COLO829 (cell line): ENCODE results near the gene RAB7B.

Experiments
- DNase-seq: peaks from one replicate; pipeline ENCODE4 v3.0.0; 2012; ENCODE audit warnings: low spot score

Gene RAB7B

GRCh38 chr1:205948886-205949285, 54.3 kb downstream of the RAB7B start:
- DNase-seq, result no peak

- no peak for DNase-seq
Measured at GRCh38 chr1:205948039-205948438, 55.2 kb downstream of the RAB7B start.

- no peak for DNase-seq
Measured at GRCh38 chr1:205947024-205947423, 56.2 kb downstream of the RAB7B start.

- DNase-seq, result peak; percentile 17
Measured at GRCh38 chr1:205945069-205945468, 58.1 kb downstream of the RAB7B start.

DNA sequence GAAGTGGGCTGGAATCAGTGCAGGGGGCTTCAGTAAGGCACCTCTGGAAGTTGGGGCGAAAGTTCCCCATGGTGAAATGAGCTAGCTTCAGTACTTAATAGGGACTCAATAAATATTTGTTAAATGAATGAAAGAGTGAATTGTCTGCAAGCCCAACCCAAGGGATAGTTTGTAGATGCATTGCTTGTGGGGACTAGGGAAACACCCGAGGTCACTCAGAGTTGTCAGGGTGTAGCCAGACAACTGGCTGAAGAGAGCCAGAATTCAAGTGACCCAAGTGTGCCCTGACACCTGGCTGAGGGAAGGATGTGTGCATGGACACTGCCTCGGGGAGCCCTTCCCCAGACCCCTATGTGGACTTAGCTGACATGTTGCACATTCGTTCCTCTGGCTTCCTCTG, 58.7 kb downstream of the RAB7B start:
- DNase-seq, result no peak

DNA sequence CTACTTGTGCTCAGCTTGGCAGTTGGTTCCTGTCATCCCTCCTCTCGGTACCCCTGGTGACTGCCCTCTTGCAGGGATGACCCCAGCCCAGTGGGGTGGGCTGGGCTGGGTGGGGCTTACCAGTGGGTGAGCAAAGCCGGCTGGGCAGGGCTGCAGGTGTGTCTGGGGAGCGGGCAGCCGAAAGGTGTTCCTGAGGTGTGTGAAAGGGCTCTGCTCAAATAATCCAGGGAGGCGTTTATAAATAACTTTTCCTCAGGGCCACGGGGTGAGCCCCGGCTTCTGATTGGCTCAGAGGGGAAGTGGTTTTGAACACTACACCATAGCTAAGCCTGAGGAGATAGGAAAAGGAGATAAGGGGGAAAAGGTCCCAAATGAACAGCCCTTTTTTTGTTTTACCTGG, 60.0 kb downstream of the RAB7B start, which contains the start of gene SLC26A9:
TSS of gene SLC26A9 (minus strand) at position 212 of the 400 bp plus-strand sequence. CDS start 7,636 bp downstream, outside the sequence.
- DNase-seq, result no peak

- DNase-seq, result no peak
Measured at GRCh38 chr1:205942631-205943159, 60.5 kb downstream of the RAB7B start.

DNA sequence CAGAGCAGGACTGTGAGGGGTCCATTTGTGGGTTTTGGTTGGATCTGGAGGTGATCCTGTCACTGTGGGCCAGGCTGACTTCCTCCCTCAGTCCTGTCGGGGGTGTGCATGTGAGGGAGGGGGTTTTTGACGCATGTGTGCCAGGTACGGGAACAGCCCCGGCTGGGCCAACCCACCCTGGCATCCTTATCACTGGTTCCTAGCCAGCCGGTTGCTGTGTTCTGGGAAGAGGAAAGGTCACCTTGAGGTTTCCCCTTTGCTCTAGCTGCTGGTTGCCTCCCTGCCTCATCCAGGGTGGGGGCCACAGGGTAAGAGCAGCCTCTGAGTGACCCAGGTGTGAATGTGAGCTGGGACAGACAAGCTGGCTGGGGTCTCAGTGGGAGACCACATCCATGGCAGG, 62.5 kb downstream of the RAB7B start:
- DNase-seq, result no peak

- DNase-seq, result peak; percentile 28
Measured at GRCh38 chr1:205939690-205940330, 63.4 kb downstream of the RAB7B start.

DNA sequence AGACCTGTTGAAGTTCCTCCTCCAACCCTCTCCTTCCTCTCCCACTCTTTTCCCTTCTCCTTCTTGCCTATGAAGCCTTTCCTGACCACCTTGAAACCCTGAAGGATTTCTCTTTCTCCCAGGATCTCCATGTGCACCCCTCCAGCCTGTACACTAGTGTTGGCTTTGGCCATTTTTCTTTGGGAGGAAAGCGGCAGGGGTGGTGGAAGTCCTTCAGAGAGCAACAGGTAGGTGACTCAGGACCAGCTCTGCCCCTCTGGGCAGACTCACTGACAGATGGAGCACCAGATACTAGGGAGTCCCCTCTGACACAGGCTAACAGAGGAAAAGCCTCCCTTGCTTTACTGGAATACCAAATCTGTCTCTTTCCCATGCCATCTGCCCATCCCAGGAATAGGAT, 64.5 kb downstream of the RAB7B start:
- no peak for DNase-seq

GRCh38 chr1:205936846-205937586, 66.2 kb downstream of the RAB7B start:
- DNase-seq, result no peak

- DNase-seq, result no peak
Measured at GRCh38 chr1:205936311-205936710, 66.9 kb downstream of the RAB7B start.

- no peak for DNase-seq
Measured at GRCh38 chr1:205935869-205936268, 67.3 kb downstream of the RAB7B start.

GRCh38 chr1:205934788-205935187, 68.4 kb downstream of the RAB7B start:
- DNase-seq, result no peak

DNA sequence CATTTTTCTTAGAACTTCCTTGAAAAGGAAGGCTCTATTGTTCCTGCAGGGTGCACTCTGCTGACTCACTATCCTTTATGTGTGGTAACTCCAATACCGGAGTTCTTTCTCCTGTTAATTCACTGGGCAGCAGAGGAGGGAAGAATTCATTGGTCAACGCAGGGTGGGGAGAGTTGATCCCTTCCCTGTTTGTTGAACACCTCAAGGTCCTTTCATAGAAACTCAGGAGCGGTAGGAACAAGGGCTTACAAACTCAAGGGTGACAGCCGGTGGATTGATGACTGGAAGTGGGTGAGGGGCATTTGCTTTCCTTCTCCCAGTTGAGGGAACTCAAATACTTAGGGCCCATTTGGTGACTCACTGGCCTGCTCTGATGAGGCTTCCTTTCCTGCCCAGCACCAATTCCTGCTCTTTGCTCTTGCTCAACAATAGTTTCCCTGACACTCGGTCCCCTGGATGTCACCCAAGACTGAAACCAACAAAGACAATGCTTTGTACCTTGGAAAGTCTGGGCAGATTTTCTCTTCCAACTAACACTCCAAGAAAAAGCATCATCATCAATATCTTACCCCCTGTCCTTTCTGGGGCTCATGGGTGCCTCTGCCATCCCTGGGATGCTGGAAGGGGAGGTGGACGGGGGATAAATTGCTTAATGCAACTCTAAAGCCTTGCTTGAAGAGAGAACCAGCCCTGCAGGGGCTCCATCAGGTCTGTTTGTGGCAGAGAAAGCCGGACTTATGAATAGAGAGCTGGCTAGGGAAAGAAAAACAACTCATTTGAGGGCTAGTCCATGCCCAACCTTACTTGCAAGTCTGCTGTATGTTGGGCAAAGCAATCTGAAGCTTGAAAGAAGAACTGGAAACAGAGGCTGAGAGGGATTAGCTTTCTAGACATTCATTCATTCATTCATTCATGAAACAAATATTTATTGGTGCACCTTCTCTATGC, 69.2 kb downstream of the RAB7B start:
- DNase-seq, result peak; percentile 78

DNA sequence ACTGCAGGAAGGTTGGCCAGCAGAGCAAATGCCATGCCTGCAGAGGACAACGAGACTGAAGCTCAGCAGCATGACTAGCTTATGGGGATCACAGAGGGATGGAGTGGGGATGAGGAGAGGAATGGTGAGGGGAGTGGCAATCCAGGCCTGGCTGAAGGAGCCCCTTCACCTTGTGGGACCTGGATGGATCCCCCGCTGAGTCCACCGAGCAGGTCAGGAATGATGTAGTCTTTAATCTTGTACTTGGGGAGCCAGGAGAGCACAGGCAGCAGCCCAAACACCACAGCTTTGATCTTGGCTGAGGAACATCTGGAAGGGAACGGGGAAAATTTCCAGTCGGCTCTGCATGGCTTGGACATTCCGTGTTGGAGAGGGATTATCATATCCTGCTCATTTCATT, 70.4 kb downstream of the RAB7B start:
- DNase-seq, result no peak

DNA sequence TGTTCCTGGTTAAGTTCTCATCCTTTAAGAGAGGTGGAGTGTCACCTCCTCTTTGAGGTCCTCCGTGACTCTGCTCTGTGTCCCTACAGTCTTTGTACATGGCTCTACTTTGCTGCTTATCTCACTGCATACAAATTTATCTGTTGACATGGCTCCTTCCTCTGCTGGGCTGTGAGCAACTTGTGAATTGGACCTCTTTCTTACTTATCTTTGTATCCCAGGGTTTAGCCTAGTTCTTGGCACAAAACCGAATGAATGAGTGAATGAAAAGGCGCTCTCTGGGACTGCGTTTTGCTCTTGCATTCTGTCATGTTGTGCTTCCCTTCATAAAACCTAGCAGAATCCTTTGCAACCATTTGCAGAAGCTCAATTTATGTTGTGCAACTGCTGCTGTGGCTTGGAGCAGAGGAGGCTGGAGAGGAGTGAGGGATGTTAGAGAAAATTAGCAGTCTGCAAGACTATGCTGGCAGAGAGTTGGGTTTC, 72.4 kb downstream of the RAB7B start:
- no peak for DNase-seq

GRCh38 chr1:205930195-205930577, 73.0 kb downstream of the RAB7B start:
- DNase-seq, result no peak

GRCh38 chr1:205929496-205930194, 73.5 kb downstream of the RAB7B start:
- DNase-seq, result no peak

DNA sequence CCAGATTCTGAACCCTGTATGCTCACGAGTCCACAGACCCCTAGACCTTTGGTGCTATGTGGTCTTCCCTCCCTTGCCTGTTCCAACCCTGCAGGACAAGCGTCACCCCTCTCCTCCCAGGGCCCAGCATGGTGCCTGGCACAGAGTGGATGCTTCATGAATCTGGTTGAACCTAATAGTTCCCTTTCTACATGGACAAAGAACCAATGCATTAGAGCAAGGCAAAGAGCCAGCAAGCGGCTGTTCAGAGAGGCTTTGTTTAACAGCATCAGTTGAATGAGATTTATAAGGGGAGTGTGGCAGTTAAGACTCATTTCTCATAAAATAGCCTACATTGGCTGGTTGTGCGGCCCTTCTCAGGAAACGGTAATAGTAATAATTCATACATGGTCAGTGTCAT, 74.9 kb downstream of the RAB7B start:
- no peak for DNase-seq

DNA sequence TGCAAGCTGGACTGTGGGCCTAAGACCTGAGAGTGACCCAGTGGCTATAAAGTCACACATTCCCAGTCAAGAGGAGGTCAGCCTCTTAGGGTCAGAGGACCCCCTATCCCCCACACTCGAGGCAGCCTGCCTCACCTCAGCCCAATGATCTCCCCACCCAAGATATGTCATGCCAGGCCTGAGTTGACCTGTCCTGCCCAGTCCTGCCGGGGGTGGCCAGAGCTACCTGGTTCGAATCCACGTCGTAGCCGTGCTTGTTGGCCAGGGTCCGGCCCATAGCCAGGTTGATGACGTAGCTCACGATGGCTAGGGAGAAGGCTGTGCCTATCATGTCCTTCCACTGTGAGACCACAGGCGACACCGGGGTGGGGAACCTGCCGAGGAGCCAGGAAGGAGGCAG, 75.5 kb downstream of the RAB7B start:
- no peak for DNase-seq

- DNase-seq, result no peak
Measured at GRCh38 chr1:205927247-205927646, 75.9 kb downstream of the RAB7B start.
